ENCODE results near the gene AK4. TPM values are rescaled to one million over a fixed set of nuclear protein-coding genes. Genes with fewer than 3 reads are reported as not detected.

AK4 gene
- total RNA-seq, 1 donor from 2014 or later, result 52.9 TPM

- no peak for FAIRE-seq
Measured at GRCh38 chr1:65189576-65190115, 41.6 kb downstream of the AK4 start.

GRCh38 chr1:65190229-65190628 lies 42.2 kb downstream of the AK4 start:
- H3K4me3 ChIP-seq (ENCODE audit: low read depth, low read length), result no peak overlapping the region
- no peak for DNase-seq (ENCODE audit: low read depth)
- FAIRE-seq, result no peak
- no peak for TF ChIP-seq CTCF (IDR thresholded peaks at IDR 0.05; ENCODE audit: insufficient read depth, low read length, severe bottlenecking)
- peaks cover 8% of the 10 kb centered on the region for H3K36me3 ChIP-seq (ENCODE audit: control insufficient read depth, insufficient read depth, low read length)
- no peaks in the 10 kb centered on the region for H3K27me3 ChIP-seq (ENCODE audit: control insufficient read depth, insufficient read depth, low read length)

More at GRCh38 chr1:65189576-65190115, 41.6 kb downstream of the AK4 start:
- no peak for TF ChIP-seq CTCF (IDR thresholded peaks at IDR 0.05; ENCODE audit: insufficient read depth, low read length, severe bottlenecking)
- Histone ChIP-seq H3K27me3 (ENCODE audit: control insufficient read depth, insufficient read depth, low read length) (no peaks in the 10 kb centered on the region), H3K4me3 (ENCODE audit: low read depth, low read length) (no peak overlapping the region), H3K36me3 (ENCODE audit: control insufficient read depth, insufficient read depth, low read length) (peaks cover 8% of the 10 kb centered on the region)
- no peak for DNase-seq (ENCODE audit: low read depth)

GRCh38 chr1:65193129-65193695 lies 45.2 kb downstream of the AK4 start:
- no peak overlapping the region for H3K4me3 ChIP-seq (ENCODE audit: low read depth, low read length)
- DNase-seq (ENCODE audit: low read depth) (no peak), FAIRE-seq (no peak)
- H3K27me3 ChIP-seq (ENCODE audit: control insufficient read depth, insufficient read depth, low read length), result no peaks in the 10 kb centered on the region
- TF ChIP-seq CTCF (IDR thresholded peaks at IDR 0.05; ENCODE audit: insufficient read depth, low read length, severe bottlenecking), result no peak
- H3K36me3 ChIP-seq (ENCODE audit: control insufficient read depth, insufficient read depth, low read length), result peaks cover 8% of the 10 kb centered on the region

- H3K27me3 ChIP-seq (ENCODE audit: control insufficient read depth, insufficient read depth, low read length), result no peaks in the 10 kb centered on the region
- no peak for TF ChIP-seq CTCF (IDR thresholded peaks at IDR 0.05; ENCODE audit: insufficient read depth, low read length, severe bottlenecking)
- peaks cover 8% of the 10 kb centered on the region for H3K36me3 ChIP-seq (ENCODE audit: control insufficient read depth, insufficient read depth, low read length)
- DNase-seq (ENCODE audit: low read depth), result no peak
- FAIRE-seq, result no peak
- H3K4me3 ChIP-seq (ENCODE audit: low read depth, low read length), result no peak overlapping the region
Measured at GRCh38 chr1:65195495-65196417, 47.8 kb downstream of the AK4 start.

GRCh38 chr1:65196926-65197325 lies 48.9 kb downstream of the AK4 start:
- peaks cover 8% of the 10 kb centered on the region for H3K36me3 ChIP-seq (ENCODE audit: control insufficient read depth, insufficient read depth, low read length)
- H3K27me3 ChIP-seq (ENCODE audit: control insufficient read depth, insufficient read depth, low read length), result no peaks in the 10 kb centered on the region
- DNase-seq (ENCODE audit: low read depth), result no peak
- no peak for TF ChIP-seq CTCF (IDR thresholded peaks at IDR 0.05; ENCODE audit: insufficient read depth, low read length, severe bottlenecking)
- no peak overlapping the region for H3K4me3 ChIP-seq (ENCODE audit: low read depth, low read length)
- FAIRE-seq, result no peak

Measured in bronchial epithelial cell (primary cell).